ENCODE measurements around the gene IGF2BP3.

- TF ChIP-seq, protein P1, sequence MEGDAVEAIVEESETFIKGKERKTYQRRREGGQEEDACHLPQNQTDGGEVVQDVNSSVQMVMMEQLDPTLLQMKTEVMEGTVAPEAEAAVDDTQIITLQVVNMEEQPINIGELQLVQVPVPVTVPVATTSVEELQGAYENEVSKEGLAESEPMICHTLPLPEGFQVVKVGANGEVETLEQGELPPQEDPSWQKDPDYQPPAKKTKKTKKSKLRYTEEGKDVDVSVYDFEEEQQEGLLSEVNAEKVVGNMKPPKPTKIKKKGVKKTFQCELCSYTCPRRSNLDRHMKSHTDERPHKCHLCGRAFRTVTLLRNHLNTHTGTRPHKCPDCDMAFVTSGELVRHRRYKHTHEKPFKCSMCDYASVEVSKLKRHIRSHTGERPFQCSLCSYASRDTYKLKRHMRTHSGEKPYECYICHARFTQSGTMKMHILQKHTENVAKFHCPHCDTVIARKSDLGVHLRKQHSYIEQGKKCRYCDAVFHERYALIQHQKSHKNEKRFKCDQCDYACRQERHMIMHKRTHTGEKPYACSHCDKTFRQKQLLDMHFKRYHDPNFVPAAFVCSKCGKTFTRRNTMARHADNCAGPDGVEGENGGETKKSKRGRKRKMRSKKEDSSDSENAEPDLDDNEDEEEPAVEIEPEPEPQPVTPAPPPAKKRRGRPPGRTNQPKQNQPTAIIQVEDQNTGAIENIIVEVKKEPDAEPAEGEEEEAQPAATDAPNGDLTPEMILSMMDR (optimal IDR thresholded peaks at IDR 0.05 in 1 of 3, IDR thresholded peaks at IDR 0.05 in 1 of 3, conservative IDR thresholded peaks at IDR 0.05 in 1 of 3; ENCODE audit: extremely low read depth in 1 of 3, insufficient read depth in 2 of 3, low read length in 3 of 3): no peak
- TF ChIP-seq EZH2 (IDR thresholded peaks at IDR 0.05; ENCODE audit: low read length): no peak
These were observed 202.9 kb downstream of the IGF2BP3 start for GRCh38 chr7:23267357-23267756.

Measured in keratinocyte (primary cell).